ENCODE results near the gene CD274. TPM values are rescaled to one million over a fixed set of nuclear protein-coding genes. Genes with fewer than 3 reads are reported as not detected.

CD274 gene
- total and polyA plus RNA-seq, 10 of the 15 experiments (the other 5 are each of a cell fraction or from before 2014, with no cell fraction given), result 9.4 to 128 (median 24.6) TPM

DNA sequence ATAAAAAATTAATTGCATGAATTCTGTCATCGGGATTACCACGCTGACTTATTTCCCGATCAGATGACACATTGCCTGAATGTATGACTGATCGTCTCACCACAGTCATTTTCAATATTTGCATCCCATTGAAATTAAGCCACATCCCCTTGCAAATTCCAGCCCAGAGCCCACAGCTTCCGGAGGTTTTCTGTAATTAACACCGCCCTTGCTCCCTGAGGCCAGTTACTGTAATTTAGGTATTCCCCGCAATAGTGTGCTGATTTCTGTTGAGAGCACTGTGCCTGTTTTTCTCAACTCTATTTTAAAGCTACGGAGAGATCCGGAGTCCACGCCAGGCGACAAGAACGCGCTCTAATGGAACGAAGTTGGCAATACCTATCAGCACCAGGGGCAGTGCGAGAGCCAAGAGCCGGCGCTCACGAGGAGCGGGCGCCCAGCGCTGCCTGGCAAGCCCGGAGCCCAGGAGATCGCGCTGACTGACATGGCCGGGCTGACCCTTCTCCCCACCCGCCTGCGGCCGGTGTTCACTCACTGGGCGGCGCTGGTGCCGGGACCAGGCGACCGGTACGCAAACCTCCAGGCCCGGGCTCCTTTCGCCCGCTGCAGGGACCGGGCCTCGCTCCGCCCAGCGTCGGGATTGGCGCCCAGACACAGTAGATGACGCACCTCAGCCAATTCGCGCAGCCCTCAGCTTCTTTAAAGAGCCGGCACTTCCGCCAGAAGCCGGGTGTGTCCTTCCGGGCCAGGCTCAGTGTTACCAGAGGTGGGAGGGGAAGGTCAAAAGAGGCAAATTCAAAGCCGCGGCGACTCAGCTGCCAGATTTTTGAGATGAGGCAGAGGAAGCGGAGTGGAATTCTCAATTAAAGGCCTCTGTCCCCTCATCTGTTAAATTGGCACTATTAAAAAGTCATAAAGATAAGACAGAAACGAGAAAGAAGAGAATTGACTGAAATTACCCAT lies 12.8 kb upstream of the CD274 start, which contains the start of gene PLGRKT (continued):
- TF ChIP-seq, protein P1, sequence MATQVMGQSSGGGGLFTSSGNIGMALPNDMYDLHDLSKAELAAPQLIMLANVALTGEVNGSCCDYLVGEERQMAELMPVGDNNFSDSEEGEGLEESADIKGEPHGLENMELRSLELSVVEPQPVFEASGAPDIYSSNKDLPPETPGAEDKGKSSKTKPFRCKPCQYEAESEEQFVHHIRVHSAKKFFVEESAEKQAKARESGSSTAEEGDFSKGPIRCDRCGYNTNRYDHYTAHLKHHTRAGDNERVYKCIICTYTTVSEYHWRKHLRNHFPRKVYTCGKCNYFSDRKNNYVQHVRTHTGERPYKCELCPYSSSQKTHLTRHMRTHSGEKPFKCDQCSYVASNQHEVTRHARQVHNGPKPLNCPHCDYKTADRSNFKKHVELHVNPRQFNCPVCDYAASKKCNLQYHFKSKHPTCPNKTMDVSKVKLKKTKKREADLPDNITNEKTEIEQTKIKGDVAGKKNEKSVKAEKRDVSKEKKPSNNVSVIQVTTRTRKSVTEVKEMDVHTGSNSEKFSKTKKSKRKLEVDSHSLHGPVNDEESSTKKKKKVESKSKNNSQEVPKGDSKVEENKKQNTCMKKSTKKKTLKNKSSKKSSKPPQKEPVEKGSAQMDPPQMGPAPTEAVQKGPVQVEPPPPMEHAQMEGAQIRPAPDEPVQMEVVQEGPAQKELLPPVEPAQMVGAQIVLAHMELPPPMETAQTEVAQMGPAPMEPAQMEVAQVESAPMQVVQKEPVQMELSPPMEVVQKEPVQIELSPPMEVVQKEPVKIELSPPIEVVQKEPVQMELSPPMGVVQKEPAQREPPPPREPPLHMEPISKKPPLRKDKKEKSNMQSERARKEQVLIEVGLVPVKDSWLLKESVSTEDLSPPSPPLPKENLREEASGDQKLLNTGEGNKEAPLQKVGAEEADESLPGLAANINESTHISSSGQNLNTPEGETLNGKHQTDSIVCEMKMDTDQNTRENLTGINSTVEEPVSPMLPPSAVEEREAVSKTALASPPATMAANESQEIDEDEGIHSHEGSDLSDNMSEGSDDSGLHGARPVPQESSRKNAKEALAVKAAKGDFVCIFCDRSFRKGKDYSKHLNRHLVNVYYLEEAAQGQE (IDR thresholded peaks at IDR 0.05; ENCODE audit: low read depth, low read length), result no peak; the same call in 1 of the 2 replicates
- TF ChIP-seq NFYA (IDR thresholded peaks at IDR 0.05; ENCODE audit: borderline replicate concordance, low read depth, low read length), result no peak
- no peak for TF ChIP-seq MYC (IDR thresholded peaks at IDR 0.05; ENCODE audit: insufficient read depth, insufficient read length, insufficient replicate concordance, low read length, severe bottlenecking)
- no peak for TF ChIP-seq SREBF2 (IDR thresholded peaks at IDR 0.05; ENCODE audit: low read length)
- TF ChIP-seq STAT1 (conservative IDR thresholded peaks at IDR 0.05), result peak; percentile 79; the same call in 1 of the 2 replicates
- peak; percentile 92 for TF ChIP-seq TAF1 (IDR thresholded peaks at IDR 0.05; ENCODE audit: borderline replicate concordance, low read depth, low read length)
- peak; percentile 80 for TF ChIP-seq POLR2AphosphoS5 (IDR thresholded peaks at IDR 0.05; ENCODE audit: low read length)
- no peak for TF ChIP-seq PAX8 (IDR thresholded peaks at IDR 0.05)
- no peak for TF ChIP-seq ZNF384 (IDR thresholded peaks at IDR 0.05; ENCODE audit: borderline replicate concordance, low read depth, low read length)
- peak; percentile 92 for TF ChIP-seq RUNX3 (IDR thresholded peaks at IDR 0.05; ENCODE audit: low read length)
- no peak for TF ChIP-seq TARDBP (IDR thresholded peaks at IDR 0.05; ENCODE audit: borderline replicate concordance)
- TF ChIP-seq, protein P2, sequence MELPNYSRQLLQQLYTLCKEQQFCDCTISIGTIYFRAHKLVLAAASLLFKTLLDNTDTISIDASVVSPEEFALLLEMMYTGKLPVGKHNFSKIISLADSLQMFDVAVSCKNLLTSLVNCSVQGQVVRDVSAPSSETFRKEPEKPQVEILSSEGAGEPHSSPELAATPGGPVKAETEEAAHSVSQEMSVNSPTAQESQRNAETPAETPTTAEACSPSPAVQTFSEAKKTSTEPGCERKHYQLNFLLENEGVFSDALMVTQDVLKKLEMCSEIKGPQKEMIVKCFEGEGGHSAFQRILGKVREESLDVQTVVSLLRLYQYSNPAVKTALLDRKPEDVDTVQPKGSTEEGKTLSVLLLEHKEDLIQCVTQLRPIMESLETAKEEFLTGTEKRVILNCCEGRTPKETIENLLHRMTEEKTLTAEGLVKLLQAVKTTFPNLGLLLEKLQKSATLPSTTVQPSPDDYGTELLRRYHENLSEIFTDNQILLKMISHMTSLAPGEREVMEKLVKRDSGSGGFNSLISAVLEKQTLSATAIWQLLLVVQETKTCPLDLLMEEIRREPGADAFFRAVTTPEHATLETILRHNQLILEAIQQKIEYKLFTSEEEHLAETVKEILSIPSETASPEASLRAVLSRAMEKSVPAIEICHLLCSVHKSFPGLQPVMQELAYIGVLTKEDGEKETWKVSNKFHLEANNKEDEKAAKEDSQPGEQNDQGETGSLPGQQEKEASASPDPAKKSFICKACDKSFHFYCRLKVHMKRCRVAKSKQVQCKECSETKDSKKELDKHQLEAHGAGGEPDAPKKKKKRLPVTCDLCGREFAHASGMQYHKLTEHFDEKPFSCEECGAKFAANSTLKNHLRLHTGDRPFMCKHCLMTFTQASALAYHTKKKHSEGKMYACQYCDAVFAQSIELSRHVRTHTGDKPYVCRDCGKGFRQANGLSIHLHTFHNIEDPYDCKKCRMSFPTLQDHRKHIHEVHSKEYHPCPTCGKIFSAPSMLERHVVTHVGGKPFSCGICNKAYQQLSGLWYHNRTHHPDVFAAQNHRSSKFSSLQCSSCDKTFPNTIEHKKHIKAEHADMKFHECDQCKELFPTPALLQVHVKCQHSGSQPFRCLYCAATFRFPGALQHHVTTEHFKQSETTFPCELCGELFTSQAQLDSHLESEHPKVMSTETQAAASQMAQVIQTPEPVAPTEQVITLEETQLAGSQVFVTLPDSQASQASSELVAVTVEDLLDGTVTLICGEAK (IDR thresholded peaks at IDR 0.05; ENCODE audit: borderline replicate concordance), result peak; percentile 92
- peak; percentile 57; the same call in 1 of the 2 replicates for TF ChIP-seq NFIC (IDR thresholded peaks at IDR 0.05; ENCODE audit: low read depth, low read length)
- TF ChIP-seq YY1 (IDR thresholded peaks at IDR 0.05; ENCODE audit: low read depth, low read length), result peak; percentile 41; the same call in 1 of the 2 replicates
- peak; percentile 96 for TF ChIP-seq NR2C1 (IDR thresholded peaks at IDR 0.05)
- TF ChIP-seq, protein P3, sequence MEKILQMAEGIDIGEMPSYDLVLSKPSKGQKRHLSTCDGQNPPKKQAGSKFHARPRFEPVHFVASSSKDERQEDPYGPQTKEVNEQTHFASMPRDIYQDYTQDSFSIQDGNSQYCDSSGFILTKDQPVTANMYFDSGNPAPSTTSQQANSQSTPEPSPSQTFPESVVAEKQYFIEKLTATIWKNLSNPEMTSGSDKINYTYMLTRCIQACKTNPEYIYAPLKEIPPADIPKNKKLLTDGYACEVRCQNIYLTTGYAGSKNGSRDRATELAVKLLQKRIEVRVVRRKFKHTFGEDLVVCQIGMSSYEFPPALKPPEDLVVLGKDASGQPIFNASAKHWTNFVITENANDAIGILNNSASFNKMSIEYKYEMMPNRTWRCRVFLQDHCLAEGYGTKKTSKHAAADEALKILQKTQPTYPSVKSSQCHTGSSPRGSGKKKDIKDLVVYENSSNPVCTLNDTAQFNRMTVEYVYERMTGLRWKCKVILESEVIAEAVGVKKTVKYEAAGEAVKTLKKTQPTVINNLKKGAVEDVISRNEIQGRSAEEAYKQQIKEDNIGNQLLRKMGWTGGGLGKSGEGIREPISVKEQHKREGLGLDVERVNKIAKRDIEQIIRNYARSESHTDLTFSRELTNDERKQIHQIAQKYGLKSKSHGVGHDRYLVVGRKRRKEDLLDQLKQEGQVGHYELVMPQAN (conservative IDR thresholded peaks at IDR 0.05), result peak; percentile 89
- TF ChIP-seq RAD21 (IDR thresholded peaks at IDR 0.05; ENCODE audit: insufficient read depth, low read depth, low read length), result no peak
- peak; percentile 92 for TF ChIP-seq GATAD2B (conservative IDR thresholded peaks at IDR 0.05; ENCODE audit: low read depth)
- peak; percentile 75 for TF ChIP-seq JUNB (IDR thresholded peaks at IDR 0.05)

All from GM12878 (cell line).